Esophagus muscularis mucosa (tissue), 4 donors: ENCODE results near the gene LMF1. TPM values are rescaled to one million over a fixed set of nuclear protein-coding genes. Genes with fewer than 3 reads are reported as not detected.

Experiments
- DNase-seq: peaks from one replicate; pipeline ENCODE4 v3.0.0-alpha.2; 2017; ENCODE audit errors: extremely low spot score
- H3K27ac ChIP-seq, 4 donors: fragments of 200-600 bp; sonication (generic); replicated peaks in 1 of 4; 1 replicate in 3 of 4; 2 replicates in 1 of 4; pipeline ENCODE4 v1.5.1; 2016 to 2019; ENCODE audit warnings: mild to moderate bottlenecking in 1 of 4
- H3K27me3 ChIP-seq, 4 donors: fragments of 200-600 bp; sonication (generic); one replicate each; pipeline versions ENCODE4 v1.5.1 to v1.6.0; 2016 to 2019
- H3K36me3 ChIP-seq, 4 donors: fragments of 200-600 bp; sonication (generic); one replicate each; pipeline ENCODE4 v1.5.1; 2016 to 2019
- H3K4me1 ChIP-seq, 4 donors: fragments of 200-600 bp; sonication (generic); one replicate each; pipeline ENCODE4 v1.5.1; 2016 to 2019
- H3K4me3 ChIP-seq, 4 donors: fragments of 200-600 bp; sonication (generic); 1 replicate in 2 of 4; 2 replicates in 2 of 4; pipeline ENCODE4 v1.5.1; 2016 to 2019; ENCODE audit warnings: mild to moderate bottlenecking in 4 of 4, moderate library complexity in 1 of 4
- H3K9me3 ChIP-seq, 4 donors: fragments of 200-600 bp; sonication (generic); 1 replicate in 3 of 4; 2 replicates in 1 of 4; pipeline ENCODE4 v1.5.1; 2016 to 2019
- EP300 ChIP-seq: sonication (generic); formaldehyde crosslinking; IDR thresholded peaks from one replicate; pipeline ENCODE4 v1.6.1; 2017; ENCODE audit warnings: antibody characterized with exemption
- POLR2A ChIP-seq: fragments of 450-650 bp; IDR thresholded peaks from one replicate; pipeline ENCODE4 v1.6.1; 2017; ENCODE audit warnings: antibody characterized with exemption, moderate library complexity, mild to moderate bottlenecking, low read depth
- POLR2AphosphoS5 ChIP-seq, 2 donors: sonication (generic); formaldehyde crosslinking; IDR thresholded peaks; one replicate each; pipeline ENCODE4 v1.6.1; 2017; ENCODE audit warnings: antibody characterized with exemption in 2 of 2
- WGBS: methylation state at CpG from one replicate; pipeline ENCODE4 v1.1.5; 2018; 5-methylcytosine and 5-hydroxymethylcytosine counted together
- intact Hi-C: fragments of 100-400 bp; cut with DNase I; formaldehyde crosslinking; loops from one replicate; pipeline ENCODE4 v1.15.1; 2023
- total RNA-seq, 4 donors: library from RNA; depleted of rRNA; stranded (reverse); fragments of >200 nt; gene quantifications; one replicate each; pipeline versions ENCODE4 v1.1.0 to v1.2.1, GENCODE V29; 2016
- TF ChIP-seq, protein P1 (sequence below), 3 experiments: fragments of 200-600 bp in 2 of 3; fragments of 450-650 bp in 1 of 3; sonication (generic) in 2 of 3; IDR thresholded peaks; one replicate each; pipeline ENCODE4 v1.5.1; 2017 to 2019; ENCODE audit warnings: antibody characterized with exemption in 3 of 3, mild to moderate bottlenecking in 2 of 3, moderate library complexity in 1 of 3

The LMF1 gene
- total RNA-seq, 4 donors from 2014 or later = 14.5 to 32.0 (median 23.8) TPM

DNA sequence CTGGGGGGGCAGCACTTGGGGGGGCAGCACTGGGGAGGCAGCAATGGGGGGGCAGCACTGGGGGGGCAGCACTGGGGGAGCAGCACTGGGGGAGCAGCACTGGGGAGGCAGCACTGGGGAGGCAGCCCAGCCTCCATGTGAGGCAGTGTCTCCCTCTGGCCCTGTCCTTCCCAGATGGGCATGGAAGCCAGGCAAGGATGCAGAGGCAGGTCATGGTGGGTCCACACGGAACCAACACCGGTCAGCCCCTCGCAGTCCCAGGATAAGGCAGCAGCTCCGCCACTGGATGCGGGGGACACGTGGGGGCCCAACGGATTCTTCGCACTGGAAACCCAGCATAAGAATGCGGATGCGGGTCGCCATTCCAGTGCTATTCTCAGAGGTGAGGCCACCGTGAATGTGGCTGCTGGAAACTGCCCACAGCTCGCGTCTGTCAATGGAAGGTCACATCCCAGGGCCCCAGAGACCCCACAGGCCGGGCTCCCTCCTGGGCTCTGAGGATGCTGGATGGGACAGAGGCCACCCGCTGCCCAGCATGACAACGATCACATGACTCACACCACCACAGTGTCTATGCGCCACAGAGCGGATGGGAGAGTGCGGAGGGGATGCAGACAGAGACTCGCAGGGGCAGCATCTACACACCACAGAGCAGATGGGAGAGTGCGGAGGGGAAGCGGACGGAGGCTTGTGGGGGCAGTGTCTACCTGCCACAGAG is 59.0 kb downstream of the LMF1 start:
- Histone ChIP-seq H3K4me3 (no peak overlapping the region), H3K27me3 (no peaks in the 10 kb centered on the region), H3K4me1 (no peaks in the 10 kb centered on the region), H3K36me3 (peaks cover 24 to 63% (median 46%) of the 10 kb centered on the region in 4 donors), H3K27ac (peak overlapping the region in 1 of 4 donors; percentile 39), H3K9me3 (peaks cover 0 to 10% (median 5%) of the 10 kb centered on the region in 4 donors)
- intact Hi-C loops = no loop called here
- no peak for DNase-seq
- TF ChIP-seq POLR2A (no peak), POLR2AphosphoS5 (IDR thresholded peaks at IDR 0.05) (no peak), EP300 (no peak)
- TF ChIP-seq, protein P1, sequence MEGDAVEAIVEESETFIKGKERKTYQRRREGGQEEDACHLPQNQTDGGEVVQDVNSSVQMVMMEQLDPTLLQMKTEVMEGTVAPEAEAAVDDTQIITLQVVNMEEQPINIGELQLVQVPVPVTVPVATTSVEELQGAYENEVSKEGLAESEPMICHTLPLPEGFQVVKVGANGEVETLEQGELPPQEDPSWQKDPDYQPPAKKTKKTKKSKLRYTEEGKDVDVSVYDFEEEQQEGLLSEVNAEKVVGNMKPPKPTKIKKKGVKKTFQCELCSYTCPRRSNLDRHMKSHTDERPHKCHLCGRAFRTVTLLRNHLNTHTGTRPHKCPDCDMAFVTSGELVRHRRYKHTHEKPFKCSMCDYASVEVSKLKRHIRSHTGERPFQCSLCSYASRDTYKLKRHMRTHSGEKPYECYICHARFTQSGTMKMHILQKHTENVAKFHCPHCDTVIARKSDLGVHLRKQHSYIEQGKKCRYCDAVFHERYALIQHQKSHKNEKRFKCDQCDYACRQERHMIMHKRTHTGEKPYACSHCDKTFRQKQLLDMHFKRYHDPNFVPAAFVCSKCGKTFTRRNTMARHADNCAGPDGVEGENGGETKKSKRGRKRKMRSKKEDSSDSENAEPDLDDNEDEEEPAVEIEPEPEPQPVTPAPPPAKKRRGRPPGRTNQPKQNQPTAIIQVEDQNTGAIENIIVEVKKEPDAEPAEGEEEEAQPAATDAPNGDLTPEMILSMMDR (IDR thresholded peaks at IDR 0.05) = no peak
- whole genome bisulfite sequencing = 98% methylated on average over 10 of the region's 24 CpGs

DNA sequence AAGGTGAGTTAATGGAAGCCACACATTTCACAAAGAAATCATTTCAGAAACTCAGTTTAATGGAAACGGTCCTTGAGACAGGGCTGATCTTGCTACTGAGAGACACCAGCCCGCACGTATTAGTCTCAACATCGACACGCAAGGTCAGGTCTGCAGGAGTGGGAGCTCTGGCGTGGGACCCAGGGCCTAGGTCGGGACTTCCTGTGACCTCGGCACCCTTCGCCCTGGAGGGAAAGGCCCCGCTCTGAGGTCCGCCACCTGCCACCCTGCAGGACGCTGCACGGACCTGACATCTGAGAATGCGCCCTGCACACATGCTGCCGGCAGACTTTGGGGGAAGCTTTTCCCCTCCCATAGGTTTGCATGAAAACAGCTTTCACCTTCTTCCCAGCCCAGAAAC is 59.7 kb downstream of the LMF1 start:
- 84% methylated on average over 10 of the region's 15 CpGs for WGBS

DNA sequence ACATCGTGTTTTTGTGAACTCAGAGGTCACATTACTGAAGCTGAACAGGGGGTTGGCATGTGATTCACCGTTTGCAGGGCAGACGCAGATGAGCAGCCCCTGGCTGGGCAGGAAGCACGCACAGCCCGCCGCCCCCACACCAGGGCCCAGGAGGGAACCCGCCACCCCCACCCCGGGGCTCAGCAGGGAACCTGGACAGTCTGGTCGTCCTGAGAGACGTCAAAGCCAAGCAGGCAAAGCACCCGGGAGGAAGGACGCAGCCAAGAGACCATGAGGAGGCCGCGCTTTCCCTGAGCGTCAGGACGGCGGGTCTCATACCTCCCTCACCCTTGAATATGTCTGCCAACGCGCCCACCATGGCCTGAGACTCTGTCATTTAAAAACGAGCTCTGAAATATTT is 60.6 kb downstream of the LMF1 start:
- H3K9me3 ChIP-seq = peaks cover 0 to 18% (median 8%) of the 10 kb centered on the region in 4 donors
- H3K27ac ChIP-seq = no peak overlapping the region
- H3K4me1 ChIP-seq = no peaks in the 10 kb centered on the region
- peaks cover 24 to 76% (median 50%) of the 10 kb centered on the region in 4 donors for H3K36me3 ChIP-seq
- no peak overlapping the region for H3K4me3 ChIP-seq
- TF ChIP-seq EP300 (no peak), POLR2A (no peak), POLR2AphosphoS5 (IDR thresholded peaks at IDR 0.05) (no peak)
- TF ChIP-seq, protein P1 (IDR thresholded peaks at IDR 0.05) = no peak
- 93% methylated on average over 19 of the region's 20 CpGs for WGBS
- intact Hi-C loops = no loop called here
- no peaks in the 10 kb centered on the region for H3K27me3 ChIP-seq
- no peak for DNase-seq

More for the DNA sequence above, 59.7 kb downstream of the LMF1 start:
- Histone ChIP-seq H3K27ac (no peak overlapping the region), H3K4me1 (no peaks in the 10 kb centered on the region), H3K36me3 (peaks cover 24 to 69% (median 50%) of the 10 kb centered on the region in 4 donors), H3K4me3 (no peak overlapping the region), H3K9me3 (peaks cover 0 to 16% (median 8%) of the 10 kb centered on the region in 4 donors), H3K27me3 (no peaks in the 10 kb centered on the region)
- intact Hi-C loops = no loop called here
- no peak for DNase-seq
- TF ChIP-seq EP300 (no peak), POLR2A (no peak), POLR2AphosphoS5 (IDR thresholded peaks at IDR 0.05) (no peak)
- TF ChIP-seq, protein P1 (IDR thresholded peaks at IDR 0.05) = no peak

DNA sequence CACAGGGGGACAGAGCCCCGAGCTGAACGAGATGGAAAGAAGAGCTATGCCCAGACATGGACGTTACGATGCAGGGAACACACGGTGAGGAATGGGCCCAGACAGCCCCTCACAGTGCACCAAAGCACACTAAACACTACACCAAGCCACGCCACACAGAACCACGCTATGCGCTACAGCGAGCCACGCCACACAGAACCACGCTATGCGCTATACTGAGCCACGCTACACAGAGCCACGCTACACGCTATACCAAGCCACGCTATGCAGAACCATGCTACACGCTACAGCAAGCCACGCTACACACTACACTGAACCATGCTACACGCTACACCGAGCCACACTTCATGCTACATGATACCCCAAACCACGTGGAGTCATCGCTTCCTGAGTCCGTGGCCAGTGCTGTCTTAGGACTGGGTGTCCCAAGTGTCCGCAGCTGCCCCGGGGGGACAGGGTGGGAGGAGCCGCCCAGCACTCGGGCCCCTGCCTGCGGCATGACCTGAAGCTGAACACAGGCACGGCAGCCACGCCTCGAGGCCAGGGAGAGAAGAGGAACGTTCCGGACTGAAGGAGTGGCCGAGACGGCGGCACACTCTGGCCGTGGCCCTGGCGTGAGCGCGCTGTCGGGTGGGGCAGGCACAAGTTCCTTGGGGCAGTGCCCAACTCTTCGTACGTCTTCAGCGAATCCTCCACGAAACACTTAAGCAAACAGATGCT is 61.3 kb downstream of the LMF1 start:
- H3K4me3 ChIP-seq = no peak overlapping the region
- peaks cover 0 to 18% (median 8%) of the 10 kb centered on the region in 4 donors for H3K9me3 ChIP-seq
- no peaks in the 10 kb centered on the region for H3K27me3 ChIP-seq
- DNase-seq = no peak
- no peak overlapping the region for H3K27ac ChIP-seq
- TF ChIP-seq EP300 (no peak), POLR2A (no peak), POLR2AphosphoS5 (IDR thresholded peaks at IDR 0.05) (no peak)
- TF ChIP-seq, protein P1 (IDR thresholded peaks at IDR 0.05) = no peak
- intact Hi-C loops = no loop called here
- peaks cover 24 to 79% (median 50%) of the 10 kb centered on the region in 4 donors for H3K36me3 ChIP-seq
- 96% methylated on average over 33 of the region's 45 CpGs for WGBS
- no peaks in the 10 kb centered on the region for H3K4me1 ChIP-seq
